HG03135 (cell line): ENCODE data around the gene STOX2.

Source experiments
- ATAC-seq: cut with Tn5 transposase; IDR thresholded peaks from one replicate; pipeline ENCODE4 v1.9.1; 2021; ENCODE audit warnings: mild to moderate bottlenecking, moderate library complexity; ENCODE audit not compliant: unreplicated experiment

STOX2 gene

GRCh38 chr4:183985786-183986185 is 80.7 kb downstream of the STOX2 start:
- no peak for ATAC-seq

- no peak for ATAC-seq
Observed at GRCh38 chr4:183986291-183986970, 81.3 kb downstream of the STOX2 start.

- ATAC-seq: no peak
Observed at GRCh38 chr4:183986971-183987946, 82.2 kb downstream of the STOX2 start.

GRCh38 chr4:183987987-183988392 is 82.9 kb downstream of the STOX2 start:
- ATAC-seq: no peak

GRCh38 chr4:183988874-183989273 is 83.8 kb downstream of the STOX2 start:
- no peak for ATAC-seq

GRCh38 chr4:183989461-183989860 is 84.4 kb downstream of the STOX2 start:
- no peak for ATAC-seq

GRCh38 chr4:183989931-183990330 is 84.8 kb downstream of the STOX2 start:
- no peak for ATAC-seq

- no peak for ATAC-seq
Observed at GRCh38 chr4:183993676-183994075, 88.6 kb downstream of the STOX2 start.

- ATAC-seq: no peak
Observed at GRCh38 chr4:183995570-183995969, 90.5 kb downstream of the STOX2 start.

GRCh38 chr4:183996868-183997267 is 91.8 kb downstream of the STOX2 start:
- ATAC-seq: no peak

- no peak for ATAC-seq
Observed at GRCh38 chr4:183999435-183999834, 94.3 kb downstream of the STOX2 start.

GRCh38 chr4:184000457-184001396 is 95.6 kb downstream of the STOX2 start:
- no peak for ATAC-seq

GRCh38 chr4:184003433-184003832 is 98.3 kb downstream of the STOX2 start:
- ATAC-seq: no peak

GRCh38 chr4:184007891-184008290 is 102.8 kb downstream of the STOX2 start:
- ATAC-seq: no peak

GRCh38 chr4:184010696-184011095 is 105.6 kb downstream of the STOX2 start:
- no peak for ATAC-seq

GRCh38 chr4:184011826-184012380 is 106.8 kb downstream of the STOX2 start:
- ATAC-seq: no peak

- no peak for ATAC-seq
Observed at GRCh38 chr4:184012937-184013336, 107.8 kb downstream of the STOX2 start.

- ATAC-seq: no peak
Observed at GRCh38 chr4:184014301-184014700, 109.2 kb downstream of the STOX2 start.

GRCh38 chr4:184016759-184017668 is 111.9 kb downstream of the STOX2 start:
- no peak for ATAC-seq

GRCh38 chr4:184019076-184019475 is 114.0 kb downstream of the STOX2 start:
- ATAC-seq: no peak
